Testis (tissue), 3 donors: Measurements from ENCODE around the gene TBC1D19. TPM values are rescaled to one million over a fixed set of nuclear protein-coding genes. Genes with fewer than 3 reads are reported as not detected.

Source experiments
- DNase-seq: peaks from one replicate; pipeline ENCODE4 v3.0.0-alpha.2; 2019
- H3K27ac ChIP-seq, 2 donors: fragments of 200-600 bp; sonication (generic); one replicate each; pipeline ENCODE4 v1.5.1; 2019
- H3K27me3 ChIP-seq: fragments of 200-600 bp; sonication (generic); one replicate; pipeline ENCODE4 v1.5.1; 2019
- H3K36me3 ChIP-seq: fragments of 200-600 bp; sonication (generic); one replicate; pipeline ENCODE4 v1.5.1; 2017; ENCODE audit warnings: low read depth; ENCODE audit errors: missing control alignments
- H3K4me1 ChIP-seq: fragments of 200-600 bp; sonication (generic); one replicate; pipeline ENCODE4 v1.5.1; 2019
- H3K4me3 ChIP-seq, 2 donors: fragments of 200-600 bp; sonication (generic); one replicate each; pipeline ENCODE4 v1.5.1; 2017 to 2019
- H3K9me3 ChIP-seq: fragments of 200-600 bp; sonication (generic); one replicate; pipeline ENCODE4 v1.5.1; 2017
- POLR2A ChIP-seq: fragments of 450-650 bp; IDR thresholded peaks from one replicate; pipeline ENCODE4 v1.6.1; 2017; ENCODE audit warnings: antibody characterized with exemption, mild to moderate bottlenecking, moderate library complexity
- WGBS, 2 donors: methylation state at CpG; one replicate each; pipeline ENCODE4 v1.1.5; 2018; 5-methylcytosine and 5-hydroxymethylcytosine counted together
- intact Hi-C: fragments of 100-400 bp; cut with DNase I; formaldehyde crosslinking; loops from one replicate; pipeline ENCODE4 v1.15.1; 2023; ENCODE audit warnings: low total_unique reads
- polyA plus RNA-seq: library from polyadenylated mRNA; stranded (reverse); fragments of 350-450 nt; fragmentation: Illumina TruSeq; extraction: RNeasy Lipid Tissue Mini Kit (QIAGEN cat#74804); gene quantifications from one replicate; pipeline ENCODE4 v1.2.3, GENCODE V29; 2014; ENCODE audit warnings: low read depth, low replicate concordance; ENCODE audit not compliant: insufficient read depth
- total RNA-seq, 2 donors: library from RNA; depleted of rRNA; stranded (reverse); fragments of >200 nt; gene quantifications; one replicate each; pipeline ENCODE4 v1.2.3, GENCODE V29; 2016
- TF ChIP-seq, protein P1 (sequence below), 3 experiments: fragments of 450-650 bp in 2 of 3; fragments of 200-600 bp in 1 of 3; sonication (generic) in 1 of 3; IDR thresholded peaks; one replicate each; pipeline ENCODE4 v1.5.1; 2016 to 2019; ENCODE audit warnings: antibody characterized with exemption in 3 of 3, mild to moderate bottlenecking in 2 of 3, moderate library complexity in 1 of 3

The TBC1D19 gene
- total and polyA plus RNA-seq, 3 donors from 2014 or later: 5.7 to 20.2 (median 13.9) TPM

DNA sequence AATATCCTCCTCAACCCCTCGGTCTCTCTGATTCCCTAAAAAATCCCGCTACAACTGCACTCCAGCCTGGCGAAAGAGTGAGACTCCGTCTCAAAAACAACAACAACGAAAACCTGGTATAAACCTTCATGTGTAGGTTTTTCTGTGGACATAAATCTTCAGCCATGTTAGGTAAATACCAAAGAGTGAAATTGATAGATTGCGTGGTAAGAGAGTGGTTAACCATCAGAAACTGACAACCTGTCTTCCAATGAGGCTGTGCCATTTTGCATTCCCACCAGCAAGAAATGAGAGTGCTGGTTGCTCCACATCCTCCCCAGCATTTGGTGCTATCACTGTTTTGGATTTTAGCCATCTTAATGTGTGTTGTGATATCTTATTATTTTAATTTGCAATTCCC, 10.9 kb downstream of the TBC1D19 start:
- intact Hi-C loops: no loop called here
- DNase-seq: no peak
- H3K4me1 ChIP-seq: no peaks in the 10 kb centered on the region
- no peaks in the 10 kb centered on the region for H3K9me3 ChIP-seq
- no peak overlapping the region for H3K4me3 ChIP-seq
- H3K27me3 ChIP-seq: no peaks in the 10 kb centered on the region
- TF ChIP-seq POLR2A: no peak
- TF ChIP-seq, protein P1, sequence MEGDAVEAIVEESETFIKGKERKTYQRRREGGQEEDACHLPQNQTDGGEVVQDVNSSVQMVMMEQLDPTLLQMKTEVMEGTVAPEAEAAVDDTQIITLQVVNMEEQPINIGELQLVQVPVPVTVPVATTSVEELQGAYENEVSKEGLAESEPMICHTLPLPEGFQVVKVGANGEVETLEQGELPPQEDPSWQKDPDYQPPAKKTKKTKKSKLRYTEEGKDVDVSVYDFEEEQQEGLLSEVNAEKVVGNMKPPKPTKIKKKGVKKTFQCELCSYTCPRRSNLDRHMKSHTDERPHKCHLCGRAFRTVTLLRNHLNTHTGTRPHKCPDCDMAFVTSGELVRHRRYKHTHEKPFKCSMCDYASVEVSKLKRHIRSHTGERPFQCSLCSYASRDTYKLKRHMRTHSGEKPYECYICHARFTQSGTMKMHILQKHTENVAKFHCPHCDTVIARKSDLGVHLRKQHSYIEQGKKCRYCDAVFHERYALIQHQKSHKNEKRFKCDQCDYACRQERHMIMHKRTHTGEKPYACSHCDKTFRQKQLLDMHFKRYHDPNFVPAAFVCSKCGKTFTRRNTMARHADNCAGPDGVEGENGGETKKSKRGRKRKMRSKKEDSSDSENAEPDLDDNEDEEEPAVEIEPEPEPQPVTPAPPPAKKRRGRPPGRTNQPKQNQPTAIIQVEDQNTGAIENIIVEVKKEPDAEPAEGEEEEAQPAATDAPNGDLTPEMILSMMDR (IDR thresholded peaks at IDR 0.05): no peak
- no peaks in the 10 kb centered on the region for H3K36me3 ChIP-seq
- 81 to 91% methylated on average over 6 of the region's 6 CpGs for WGBS, 2 donors
- no peak overlapping the region for H3K27ac ChIP-seq

DNA sequence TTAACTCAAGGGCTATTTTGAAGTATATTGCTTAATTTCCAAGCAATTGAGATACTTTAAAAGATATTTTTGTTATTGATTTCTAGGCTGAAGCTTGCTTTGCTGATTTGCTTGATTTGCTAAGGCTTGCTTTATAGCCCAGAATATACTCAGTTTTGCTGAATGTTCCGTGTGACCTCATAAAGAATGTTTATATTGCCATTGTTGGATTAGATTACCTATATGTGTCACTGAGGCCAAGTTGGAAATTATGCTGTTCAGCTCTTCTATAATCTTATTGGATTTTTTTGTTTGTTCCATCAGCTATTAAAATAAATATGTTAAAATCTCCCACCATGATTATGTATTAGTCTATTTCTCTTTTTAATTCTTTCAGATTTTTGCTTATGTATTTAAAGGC, 13.0 kb downstream of the TBC1D19 start:
- 97 to 98% methylated on average over 1 of the region's 1 CpG for WGBS, 2 donors
- Histone ChIP-seq H3K36me3 (no peaks in the 10 kb centered on the region), H3K27ac (no peak overlapping the region), H3K4me1 (no peaks in the 10 kb centered on the region), H3K27me3 (no peaks in the 10 kb centered on the region), H3K4me3 (no peak overlapping the region), H3K9me3 (no peaks in the 10 kb centered on the region)
- DNase-seq: no peak
- intact Hi-C loops: no loop called here
- TF ChIP-seq, protein P1 (IDR thresholded peaks at IDR 0.05): no peak
- no peak for TF ChIP-seq POLR2A

DNA sequence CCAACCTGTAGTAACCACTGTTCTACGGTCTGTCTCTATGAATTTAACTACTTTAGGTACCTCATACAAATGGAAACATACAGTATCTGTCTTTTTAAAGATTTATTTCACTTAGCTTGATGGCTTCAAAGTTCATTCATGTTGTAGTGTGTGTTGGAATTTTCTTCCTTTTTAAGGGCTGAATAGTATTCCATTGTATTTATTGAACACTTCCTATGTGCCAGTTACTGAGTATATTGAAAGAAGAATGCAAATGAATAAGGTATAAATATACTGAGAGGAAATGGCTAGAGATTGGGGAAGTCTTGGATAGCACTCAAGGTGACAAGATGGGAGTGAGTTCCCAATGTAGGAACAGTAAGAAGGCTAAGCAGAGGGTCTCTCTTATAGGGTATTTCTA, 17.3 kb downstream of the TBC1D19 start:
- 96 to 97% methylated on average over 1 of the region's 1 CpG for WGBS, 2 donors
- no peak for DNase-seq
- H3K36me3 ChIP-seq: no peaks in the 10 kb centered on the region
- no peaks in the 10 kb centered on the region for H3K4me1 ChIP-seq
- no peak overlapping the region for H3K4me3 ChIP-seq
- no peak overlapping the region for H3K27ac ChIP-seq
- no peak for TF ChIP-seq POLR2A
- TF ChIP-seq, protein P1 (IDR thresholded peaks at IDR 0.05): no peak
- H3K9me3 ChIP-seq: no peaks in the 10 kb centered on the region
- intact Hi-C loops: no loop called here
- no peaks in the 10 kb centered on the region for H3K27me3 ChIP-seq

DNA sequence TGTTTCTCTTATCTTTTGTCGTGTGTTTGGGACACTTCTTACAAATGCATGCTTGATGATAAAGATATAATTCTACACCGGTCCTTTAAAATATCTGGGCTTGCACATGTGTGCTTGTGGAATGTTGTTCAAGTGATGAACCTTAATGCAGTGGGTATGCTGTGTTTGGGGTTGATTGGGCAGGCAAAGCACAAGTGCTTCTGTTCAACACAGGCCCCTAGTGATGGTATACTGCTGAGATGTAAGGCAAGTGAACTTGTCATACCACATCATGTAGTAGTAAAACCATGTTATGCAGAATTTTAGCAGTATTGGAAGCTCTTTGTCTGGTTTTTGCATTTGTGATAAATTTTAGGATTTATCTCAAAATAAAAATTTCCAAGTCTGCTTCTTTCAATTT, 23.9 kb downstream of the TBC1D19 start:
- Histone ChIP-seq H3K4me3 (no peak overlapping the region), H3K27ac (no peak overlapping the region), H3K4me1 (no peaks in the 10 kb centered on the region), H3K27me3 (no peaks in the 10 kb centered on the region), H3K9me3 (no peaks in the 10 kb centered on the region), H3K36me3 (no peaks in the 10 kb centered on the region)
- intact Hi-C loops: no loop called here
- WGBS, 2 donors: 49 to 84% methylated on average over 2 of the region's 2 CpGs
- DNase-seq: no peak
- TF ChIP-seq POLR2A: no peak
- TF ChIP-seq, protein P1 (IDR thresholded peaks at IDR 0.05): no peak

DNA sequence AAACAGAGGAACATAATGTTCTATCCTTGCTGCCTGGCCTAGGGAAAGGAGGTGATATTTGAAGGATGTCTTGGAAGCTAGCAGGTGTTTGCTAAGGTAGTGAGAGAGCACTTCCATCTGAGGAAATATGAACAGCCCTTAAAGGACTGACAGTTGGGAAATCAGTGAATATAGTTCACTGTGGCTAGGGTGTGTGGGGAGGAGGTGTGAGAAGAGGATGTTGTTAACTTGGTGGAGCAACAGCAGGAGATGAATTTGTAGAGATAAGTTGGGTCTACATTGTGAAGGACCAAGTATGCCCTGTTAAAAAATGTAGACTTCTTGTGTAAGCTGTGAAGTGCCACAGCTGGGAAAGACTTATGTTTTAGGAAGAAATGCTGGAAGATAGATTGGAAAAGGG, 25.5 kb downstream of the TBC1D19 start:
- Histone ChIP-seq H3K4me3 (no peak overlapping the region), H3K27ac (no peak overlapping the region)

More for the DNA sequence above, 25.5 kb downstream of the TBC1D19 start:
- H3K9me3 ChIP-seq: no peaks in the 10 kb centered on the region
- no peaks in the 10 kb centered on the region for H3K27me3 ChIP-seq
- H3K4me1 ChIP-seq: no peaks in the 10 kb centered on the region
- no peak for DNase-seq
- TF ChIP-seq POLR2A: no peak
- TF ChIP-seq, protein P1 (IDR thresholded peaks at IDR 0.05): no peak
- H3K36me3 ChIP-seq: no peaks in the 10 kb centered on the region
- intact Hi-C loops: no loop called here
